ENCODE data around the gene ANHX.

ANHX gene

GRCh38 chr12:133236144-133236543 is 467 bp upstream of the ANHX start:
- Histone ChIP-seq H3K27me3 (replicated peaks; ENCODE audit: control insufficient read depth, insufficient read depth, low read length) (no peaks in the 10 kb centered on the region), H3K36me3 (ENCODE audit: control insufficient read depth, insufficient read depth, low read length) (no peaks in the 10 kb centered on the region), H3K4me3 (replicated peaks; ENCODE audit: low read depth, low read length) (no peak overlapping the region)
- no peak for DNase-seq (ENCODE audit: extremely low read depth, insufficient read length)
- no peak for TF ChIP-seq CTCF (IDR thresholded peaks at IDR 0.05; ENCODE audit: insufficient read depth, low read length, poor library complexity, severe bottlenecking)

GRCh38 chr12:133234971-133235370 is 706 bp downstream of the ANHX start:
- no peaks in the 10 kb centered on the region for H3K27me3 ChIP-seq (replicated peaks; ENCODE audit: control insufficient read depth, insufficient read depth, low read length)
- no peak for TF ChIP-seq CTCF (IDR thresholded peaks at IDR 0.05; ENCODE audit: insufficient read depth, low read length, poor library complexity, severe bottlenecking)
- no peak overlapping the region for H3K4me3 ChIP-seq (replicated peaks; ENCODE audit: low read depth, low read length)
- no peak for DNase-seq (ENCODE audit: extremely low read depth, insufficient read length)
- no peaks in the 10 kb centered on the region for H3K36me3 ChIP-seq (ENCODE audit: control insufficient read depth, insufficient read depth, low read length)

- H3K4me3 ChIP-seq (replicated peaks; ENCODE audit: low read depth, low read length): no peak overlapping the region
- TF ChIP-seq CTCF (IDR thresholded peaks at IDR 0.05; ENCODE audit: insufficient read depth, low read length, poor library complexity, severe bottlenecking): no peak
- DNase-seq (ENCODE audit: extremely low read depth, insufficient read length): no peak
- H3K36me3 ChIP-seq (ENCODE audit: control insufficient read depth, insufficient read depth, low read length): no peaks in the 10 kb centered on the region
- H3K27me3 ChIP-seq (replicated peaks; ENCODE audit: control insufficient read depth, insufficient read depth, low read length): no peaks in the 10 kb centered on the region
These were observed 1.6 kb downstream of the ANHX start for GRCh38 chr12:133233993-133234564.

- no peak for TF ChIP-seq CTCF (IDR thresholded peaks at IDR 0.05; ENCODE audit: insufficient read depth, low read length, poor library complexity, severe bottlenecking)
- DNase-seq (ENCODE audit: extremely low read depth, insufficient read length): no peak
These were observed 2.7 kb downstream of the ANHX start for GRCh38 chr12:133233006-133233405.

GRCh38 chr12:133231001-133231400 is 4.7 kb downstream of the ANHX start:
- no peak for DNase-seq (ENCODE audit: extremely low read depth, insufficient read length)
- TF ChIP-seq CTCF (IDR thresholded peaks at IDR 0.05; ENCODE audit: insufficient read depth, low read length, poor library complexity, severe bottlenecking): no peak
- H3K4me3 ChIP-seq (replicated peaks; ENCODE audit: low read depth, low read length): no peak overlapping the region
- no peaks in the 10 kb centered on the region for H3K27me3 ChIP-seq (replicated peaks; ENCODE audit: control insufficient read depth, insufficient read depth, low read length)
- H3K36me3 ChIP-seq (ENCODE audit: control insufficient read depth, insufficient read depth, low read length): no peaks in the 10 kb centered on the region

More at GRCh38 chr12:133233006-133233405, 2.7 kb downstream of the ANHX start:
- no peak overlapping the region for H3K4me3 ChIP-seq (replicated peaks; ENCODE audit: low read depth, low read length)
- no peaks in the 10 kb centered on the region for H3K27me3 ChIP-seq (replicated peaks; ENCODE audit: control insufficient read depth, insufficient read depth, low read length)
- H3K36me3 ChIP-seq (ENCODE audit: control insufficient read depth, insufficient read depth, low read length): no peaks in the 10 kb centered on the region
